Measurements from ENCODE around the gene PNMA5.

DNA sequence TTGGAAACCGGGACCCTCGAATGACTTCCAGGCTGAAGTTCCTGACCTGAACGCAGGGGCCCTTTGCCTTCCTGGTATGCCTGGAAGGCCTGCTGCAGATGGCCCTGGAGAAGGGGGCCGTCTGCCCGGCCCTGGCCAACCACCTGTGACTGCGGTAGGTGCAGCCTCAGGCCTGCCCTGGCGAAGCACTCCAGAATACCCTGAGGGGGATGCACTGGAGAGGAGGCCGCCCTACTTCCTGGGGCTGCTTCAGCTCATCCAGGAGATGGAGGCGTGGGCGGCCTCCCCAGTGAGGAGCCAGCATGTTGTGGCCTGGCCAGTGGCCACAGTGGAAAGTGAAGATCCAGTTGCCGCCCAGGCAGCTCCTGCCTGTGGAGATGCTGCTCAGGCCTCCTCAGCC is 36.0 kb upstream of the PNMA5 start:
- TF ChIP-seq, protein P1, sequence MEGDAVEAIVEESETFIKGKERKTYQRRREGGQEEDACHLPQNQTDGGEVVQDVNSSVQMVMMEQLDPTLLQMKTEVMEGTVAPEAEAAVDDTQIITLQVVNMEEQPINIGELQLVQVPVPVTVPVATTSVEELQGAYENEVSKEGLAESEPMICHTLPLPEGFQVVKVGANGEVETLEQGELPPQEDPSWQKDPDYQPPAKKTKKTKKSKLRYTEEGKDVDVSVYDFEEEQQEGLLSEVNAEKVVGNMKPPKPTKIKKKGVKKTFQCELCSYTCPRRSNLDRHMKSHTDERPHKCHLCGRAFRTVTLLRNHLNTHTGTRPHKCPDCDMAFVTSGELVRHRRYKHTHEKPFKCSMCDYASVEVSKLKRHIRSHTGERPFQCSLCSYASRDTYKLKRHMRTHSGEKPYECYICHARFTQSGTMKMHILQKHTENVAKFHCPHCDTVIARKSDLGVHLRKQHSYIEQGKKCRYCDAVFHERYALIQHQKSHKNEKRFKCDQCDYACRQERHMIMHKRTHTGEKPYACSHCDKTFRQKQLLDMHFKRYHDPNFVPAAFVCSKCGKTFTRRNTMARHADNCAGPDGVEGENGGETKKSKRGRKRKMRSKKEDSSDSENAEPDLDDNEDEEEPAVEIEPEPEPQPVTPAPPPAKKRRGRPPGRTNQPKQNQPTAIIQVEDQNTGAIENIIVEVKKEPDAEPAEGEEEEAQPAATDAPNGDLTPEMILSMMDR (conservative IDR thresholded peaks at IDR 0.05), result no peak
- no peak for TF ChIP-seq EZH2 (IDR thresholded peaks at IDR 0.05; ENCODE audit: low read depth)
